OCI-LY7 (cell line): ENCODE measurements around the gene OPHN1. TPM values are rescaled to one million over a fixed set of nuclear protein-coding genes. Genes with fewer than 3 reads are reported as not detected.
A peak's percentile ranks its signal among the peaks of the same experiment; 100 is the strongest.

Source experiments
- BruUV-seq: library from RNA; stranded (reverse); fragments of 400-500 nt; replicated peaks from 2 replicates; lab custom pipeline; 2021; lab: Mats Ljungman, UMichigan
- CTCF ChIA-PET: fragments of 300-600 bp; sonication (Branson Sonifier 250); formaldehyde crosslinking; loops from one replicate; lab custom pipeline; 2022; ENCODE audit warnings: antibody characterized with exemption; ENCODE audit not compliant: unreplicated experiment; lab: Charles Lee
- POLR2A ChIA-PET: fragments of 300-600 bp; sonication (Branson Sonifier 250); formaldehyde crosslinking; loops from one replicate; lab custom pipeline; 2022; ENCODE audit warnings: antibody characterized with exemption; lab: Charles Lee
- DNase-seq: peaks from one replicate; pipeline ENCODE4 v3.0.0-alpha.2; 2015; ENCODE audit warnings: low spot score
- H2AFZ ChIP-seq: fragments of 200-600 bp; sonication (generic), shearing (Covaris generic); 2 replicates; pipeline ENCODE4 v1.6.1; 2014; ENCODE audit warnings: mild to moderate bottlenecking, antibody characterized with exemption, low read length, moderate library complexity
- H3K27ac ChIP-seq: fragments of 200-600 bp; sonication (generic); 2 replicates; pipeline ENCODE4 v1.5.1; 2014; ENCODE audit warnings: mixed run types, low read depth, mild to moderate bottlenecking, moderate library complexity, low read length, inconsistent platforms; ENCODE audit not compliant: poor library complexity, severe bottlenecking
- H3K36me3 ChIP-seq: fragments of 200-600 bp; sonication (generic); 2 replicates; pipeline ENCODE4 v1.6.1; 2014; ENCODE audit warnings: mild to moderate bottlenecking, antibody characterized with exemption, low read length, moderate library complexity, mixed read lengths; ENCODE audit not compliant: insufficient read depth
- H3K4me1 ChIP-seq: fragments of 200-600 bp; sonication (generic); 2 replicates; pipeline ENCODE4 v1.5.1; 2014; ENCODE audit warnings: mild to moderate bottlenecking, low read length; ENCODE audit not compliant: insufficient read depth, poor library complexity, severe bottlenecking
- H3K4me2 ChIP-seq: fragments of 200-600 bp; sonication (generic); 2 replicates; pipeline ENCODE4 v1.6.1; 2014; ENCODE audit warnings: mild to moderate bottlenecking, low read length
- H3K4me3 ChIP-seq: fragments of 200-600 bp; sonication (generic); 2 replicates; pipeline ENCODE4 v1.5.1; 2014; ENCODE audit warnings: mild to moderate bottlenecking, low read depth, low read length; ENCODE audit not compliant: poor library complexity, severe bottlenecking
- H3K79me2 ChIP-seq: fragments of 200-600 bp; sonication (generic); 2 replicates; pipeline ENCODE4 v1.6.1; 2016; ENCODE audit warnings: low read depth, mild to moderate bottlenecking, low read length, moderate library complexity, mixed read lengths; ENCODE audit not compliant: insufficient read depth
- H3K9me2 ChIP-seq: fragments of 200-600 bp; sonication (generic); 2 replicates; pipeline ENCODE4 v1.6.1; 2016; ENCODE audit warnings: mild to moderate bottlenecking, low read length, mixed read lengths; ENCODE audit not compliant: insufficient read depth
- H3K9me3 ChIP-seq: fragments of 200-600 bp; sonication (generic); 2 replicates; pipeline ENCODE4 v1.6.1; 2014; ENCODE audit warnings: mild to moderate bottlenecking, mixed run types, low read length, mixed read lengths
- H4K20me1 ChIP-seq: fragments of 200-600 bp; sonication (generic); 2 replicates; pipeline ENCODE4 v1.6.1; 2014; ENCODE audit warnings: mild to moderate bottlenecking, antibody characterized with exemption, low read length, moderate library complexity, mixed read lengths; ENCODE audit not compliant: insufficient read depth
- EZH2phosphoT487 ChIP-seq: fragments of 200-600 bp; sonication (generic); IDR thresholded peaks from 2 replicates; pipeline ENCODE4 v1.6.1; 2018; ENCODE audit warnings: low read depth, borderline replicate concordance, mild to moderate bottlenecking, mixed run types, antibody characterized with exemption, low read length, moderate library complexity, mixed read lengths
- intact Hi-C: fragments of 100-400 bp; cut with micrococcal nuclease; formaldehyde crosslinking; loops from one replicate; pipeline ENCODE4 v1.10.0; 2022; ENCODE audit not compliant: unreplicated experiment
- total RNA-seq, 2 experiments: library from RNA; depleted of rRNA in 1 of 2; stranded (reverse); fragments of >200 nt in 1 of 2; shearing (Covaris generic) in 1 of 2; gene quantifications; 2 replicates each; pipeline ENCODE4 v1.2.3, GENCODE V29; 2014 to 2022
- TF ChIP-seq, protein P1 (sequence below): fragments of 200-600 bp; sonication (generic); conservative IDR thresholded peaks from 2 replicates; pipeline ENCODE4 v1.5.1; 2014; ENCODE audit warnings: mild to moderate bottlenecking, antibody characterized with exemption, low read length, moderate library complexity, mixed read lengths

Gene OPHN1
- total RNA-seq, 2 experiments from 2014 or later = not detected

GRCh38 chrX:68163441-68163840 is 269.9 kb downstream of the OPHN1 start:
- Histone ChIP-seq H3K9me2 (no peaks in the 10 kb centered on the region), H3K36me3 (no peaks in the 10 kb centered on the region), H3K79me2 (no peaks in the 10 kb centered on the region), H3K4me1 (no peaks in the 10 kb centered on the region), H3K4me2 (no peak overlapping the region), H3K9me3 (no peaks in the 10 kb centered on the region), H4K20me1 (no peaks in the 10 kb centered on the region), H3K27ac (no peak overlapping the region), H2AFZ (no peak overlapping the region), H3K4me3 (no peak overlapping the region)
- DNase-seq = no peak
- ChIA-PET CTCF (no interaction called here), POLR2A (no interaction called here)
- intact Hi-C loops = no loop called here
- BruUV-seq = no TSS peak
- TF ChIP-seq EZH2phosphoT487 = no peak
- TF ChIP-seq, protein P1, sequence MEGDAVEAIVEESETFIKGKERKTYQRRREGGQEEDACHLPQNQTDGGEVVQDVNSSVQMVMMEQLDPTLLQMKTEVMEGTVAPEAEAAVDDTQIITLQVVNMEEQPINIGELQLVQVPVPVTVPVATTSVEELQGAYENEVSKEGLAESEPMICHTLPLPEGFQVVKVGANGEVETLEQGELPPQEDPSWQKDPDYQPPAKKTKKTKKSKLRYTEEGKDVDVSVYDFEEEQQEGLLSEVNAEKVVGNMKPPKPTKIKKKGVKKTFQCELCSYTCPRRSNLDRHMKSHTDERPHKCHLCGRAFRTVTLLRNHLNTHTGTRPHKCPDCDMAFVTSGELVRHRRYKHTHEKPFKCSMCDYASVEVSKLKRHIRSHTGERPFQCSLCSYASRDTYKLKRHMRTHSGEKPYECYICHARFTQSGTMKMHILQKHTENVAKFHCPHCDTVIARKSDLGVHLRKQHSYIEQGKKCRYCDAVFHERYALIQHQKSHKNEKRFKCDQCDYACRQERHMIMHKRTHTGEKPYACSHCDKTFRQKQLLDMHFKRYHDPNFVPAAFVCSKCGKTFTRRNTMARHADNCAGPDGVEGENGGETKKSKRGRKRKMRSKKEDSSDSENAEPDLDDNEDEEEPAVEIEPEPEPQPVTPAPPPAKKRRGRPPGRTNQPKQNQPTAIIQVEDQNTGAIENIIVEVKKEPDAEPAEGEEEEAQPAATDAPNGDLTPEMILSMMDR = no peak

GRCh38 chrX:68147848-68148247 is 285.4 kb downstream of the OPHN1 start:
- H3K27ac ChIP-seq = no peak overlapping the region
- intact Hi-C loops = no loop called here
- POLR2A ChIA-PET = no interaction called here
- no peaks in the 10 kb centered on the region for H3K9me2 ChIP-seq
- no peaks in the 10 kb centered on the region for H3K4me1 ChIP-seq
- no peak for DNase-seq
- H3K36me3 ChIP-seq = no peaks in the 10 kb centered on the region
- H3K79me2 ChIP-seq = no peaks in the 10 kb centered on the region
- no TSS peak for BruUV-seq
- TF ChIP-seq, protein P1 = no peak
- TF ChIP-seq EZH2phosphoT487 = no peak
- CTCF ChIA-PET = no interaction called here
- no peaks in the 10 kb centered on the region for H3K9me3 ChIP-seq
- H3K4me2 ChIP-seq = no peak overlapping the region
- no peak overlapping the region for H3K4me3 ChIP-seq
- no peak overlapping the region for H2AFZ ChIP-seq
- no peaks in the 10 kb centered on the region for H4K20me1 ChIP-seq

- Histone ChIP-seq H3K9me3 (no peaks in the 10 kb centered on the region), H3K4me2 (no peak overlapping the region), H4K20me1 (no peaks in the 10 kb centered on the region), H3K36me3 (no peaks in the 10 kb centered on the region), H3K9me2 (no peaks in the 10 kb centered on the region), H3K79me2 (no peaks in the 10 kb centered on the region), H2AFZ (no peak overlapping the region), H3K4me3 (no peak overlapping the region), H3K4me1 (no peaks in the 10 kb centered on the region), H3K27ac (no peak overlapping the region)
- ChIA-PET POLR2A (no interaction called here), CTCF (no interaction called here)
- no TSS peak for BruUV-seq
- DNase-seq = peak; percentile 2
- intact Hi-C loops = no loop called here
- TF ChIP-seq EZH2phosphoT487 = no peak
- TF ChIP-seq, protein P1 = no peak
Measured at GRCh38 chrX:68146054-68146453, 287.2 kb downstream of the OPHN1 start.
